NOMO-1 treated with DMSO at 0.1 percent for 48 hours (cell line): ENCODE measurements around the gene GRIN2B.

ENCODE experiments used
- DNase-seq: peaks from one replicate; lab custom pipeline; 2025; ENCODE audit not compliant: unreplicated experiment; lab: John Stamatoyannopoulos, UW

Gene GRIN2B

DNA sequence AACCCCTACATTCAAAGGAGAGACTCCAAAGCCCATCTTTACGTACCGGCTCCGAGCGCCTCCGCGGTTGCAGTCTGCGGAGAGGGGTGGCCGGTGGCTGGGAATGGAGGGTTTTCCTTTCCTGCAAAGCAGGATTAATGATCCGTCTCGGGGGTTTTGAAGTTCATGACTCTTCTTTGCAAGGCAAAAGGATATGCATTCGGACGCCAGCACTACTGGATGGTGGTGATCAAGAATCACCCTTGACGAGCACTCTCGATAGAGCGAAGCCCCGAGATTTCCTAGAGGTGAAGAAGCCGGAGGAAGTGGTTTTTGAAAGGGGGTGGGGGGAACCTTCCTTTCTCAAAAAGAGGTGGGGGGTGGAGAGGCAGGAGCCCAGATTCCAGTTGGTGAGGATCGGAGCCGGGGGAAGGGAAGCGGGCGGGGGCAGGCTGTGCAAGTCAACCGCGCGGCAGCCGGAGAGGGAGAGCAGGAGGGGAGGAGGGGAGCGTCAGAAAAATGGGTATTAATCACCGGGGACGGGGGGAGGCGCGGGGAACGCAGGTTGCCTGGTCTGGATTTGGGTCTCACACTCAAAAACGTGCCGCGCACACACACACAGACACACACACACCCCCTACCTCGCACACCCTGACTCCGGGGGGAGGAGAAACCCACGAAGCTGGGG, at the start of gene GRIN2B:
Gene GRIN2B (minus strand): TSS at position 307 of the 667 bp plus-strand sequence. CDS start 115,394 bp downstream, outside the sequence.
- no peak for DNase-seq

DNA sequence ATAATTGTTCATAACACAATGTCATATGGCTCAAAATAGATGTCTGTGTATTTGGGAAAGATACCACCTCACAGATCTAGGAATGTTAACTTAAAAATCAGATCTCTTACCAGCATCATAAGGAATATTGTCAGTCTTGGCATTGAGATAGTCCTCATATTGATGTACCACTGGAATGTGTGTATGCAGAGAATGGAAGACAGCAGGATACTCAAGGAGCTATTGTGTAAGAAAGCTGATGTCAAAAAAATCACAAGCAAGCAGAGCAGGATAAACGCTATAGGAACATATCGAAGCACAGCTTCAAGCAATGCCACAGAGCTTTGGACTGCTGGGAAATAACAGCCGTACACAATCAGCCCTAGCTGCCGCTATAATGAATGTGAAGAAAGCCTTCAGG, 45.1 kb upstream of the GRIN2B start:
- no peak for DNase-seq

DNA sequence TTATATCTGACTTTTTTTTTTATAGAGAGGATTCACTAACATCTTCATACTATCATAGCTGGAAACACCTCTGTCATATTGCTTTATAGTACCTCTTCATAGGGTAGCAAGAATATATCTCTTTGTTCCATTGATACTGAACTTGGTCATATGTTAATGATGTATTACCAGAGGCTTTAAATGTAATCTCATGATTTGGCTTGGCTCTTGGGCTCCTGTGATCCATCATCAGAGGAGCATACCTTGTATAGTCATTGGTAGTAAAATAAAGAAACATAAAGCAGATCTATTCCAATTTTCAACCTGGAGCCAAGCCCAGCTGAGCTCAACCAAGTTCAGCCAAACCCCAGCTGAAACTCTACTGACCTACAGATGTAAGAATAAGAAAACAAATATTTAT, 43.2 kb upstream of the GRIN2B start:
- DNase-seq: no peak

DNA sequence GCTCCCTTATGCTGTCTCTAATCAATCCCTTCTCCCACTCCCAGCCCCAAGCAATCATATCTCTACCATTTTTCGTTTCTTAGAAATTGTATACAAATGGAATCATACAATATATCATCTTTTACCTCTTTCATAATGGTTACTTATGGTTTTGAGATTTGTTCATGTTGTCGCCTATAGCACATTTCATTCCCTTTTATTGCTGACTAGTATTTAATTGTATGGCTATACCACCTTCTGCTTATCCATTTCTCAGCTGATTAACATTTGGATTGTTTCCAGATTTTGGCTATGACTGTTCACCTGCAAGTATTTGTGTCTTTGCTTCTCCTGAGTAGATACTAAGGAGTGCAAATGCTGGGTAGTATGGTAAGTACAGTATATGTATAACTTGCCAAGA, 36.7 kb upstream of the GRIN2B start:
- no peak for DNase-seq

DNA sequence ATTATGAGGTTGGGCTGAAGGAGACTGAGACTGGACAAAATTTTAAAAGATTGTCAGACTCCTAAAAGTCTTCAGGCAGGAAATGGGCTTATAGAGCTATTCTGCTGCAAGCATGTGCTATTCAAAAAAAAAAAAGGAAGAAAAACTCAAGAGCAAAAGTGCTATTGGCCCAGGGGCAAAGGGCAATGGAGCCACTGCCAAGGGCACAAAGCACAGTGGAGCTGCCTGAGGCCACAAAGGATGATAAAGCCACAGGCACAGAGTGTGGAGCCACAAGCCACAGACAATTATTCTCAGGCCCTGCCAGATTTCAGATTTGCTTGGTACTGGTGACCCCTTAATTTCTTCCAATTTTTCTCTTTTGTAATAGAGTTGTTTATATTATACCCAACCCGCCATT, 29.6 kb upstream of the GRIN2B start:
- no peak for DNase-seq

DNA sequence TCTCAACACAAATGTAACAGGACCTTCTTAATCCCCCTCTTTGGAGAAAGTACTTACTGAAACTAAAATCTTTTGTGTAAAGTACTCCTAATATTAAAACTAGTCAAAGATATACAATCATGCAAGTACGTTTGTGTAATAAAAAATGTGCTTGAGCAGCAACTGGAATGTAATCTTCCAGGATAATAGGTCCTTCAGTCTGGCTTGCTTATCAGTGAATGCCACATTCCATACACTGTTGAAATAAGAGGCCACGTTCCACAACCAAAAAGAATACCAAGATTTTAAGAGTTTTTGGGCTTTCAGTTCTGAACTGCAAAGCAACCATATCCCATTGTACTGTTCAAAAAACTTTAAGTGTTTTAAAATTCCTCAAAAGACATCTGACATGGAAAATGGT, 26.2 kb upstream of the GRIN2B start:
- DNase-seq: no peak

DNA sequence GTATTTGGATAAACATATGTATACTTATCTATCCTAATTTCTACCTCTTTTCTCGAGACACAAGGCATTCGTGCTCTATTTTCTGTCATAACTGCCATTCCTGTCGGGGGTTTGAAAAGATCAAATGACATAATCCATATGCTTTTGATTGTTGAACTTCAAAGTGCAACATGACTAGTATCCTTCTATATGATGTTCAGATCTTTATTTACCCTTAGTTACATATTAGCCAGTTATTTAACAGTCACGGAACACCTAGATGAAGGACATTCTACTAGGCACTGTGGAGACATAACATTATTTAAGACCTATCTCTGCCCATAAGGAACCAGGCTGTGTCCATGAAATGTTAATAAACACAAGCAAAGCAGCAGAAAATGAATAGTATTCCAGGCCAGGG, 11.2 kb upstream of the GRIN2B start:
- DNase-seq: no peak

DNA sequence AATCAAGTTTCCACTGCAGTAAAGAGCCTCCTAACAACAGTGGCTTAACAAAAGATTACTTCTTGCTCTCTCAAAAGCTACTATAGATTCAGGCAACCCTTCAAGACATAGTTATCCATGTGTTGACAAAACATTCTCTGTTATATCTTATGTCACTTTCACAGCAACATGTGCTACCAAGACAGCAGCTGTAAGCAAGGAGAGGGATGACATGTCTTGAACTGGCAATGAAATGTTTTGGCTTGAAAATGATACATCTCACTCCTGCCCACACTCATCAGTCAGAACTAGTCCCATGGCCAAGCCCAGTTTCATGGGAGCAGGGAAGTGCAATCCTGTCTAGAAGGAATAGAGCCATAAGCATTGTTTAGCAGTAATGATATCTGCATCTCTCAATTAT, 10.7 kb upstream of the GRIN2B start:
- no peak for DNase-seq

DNA sequence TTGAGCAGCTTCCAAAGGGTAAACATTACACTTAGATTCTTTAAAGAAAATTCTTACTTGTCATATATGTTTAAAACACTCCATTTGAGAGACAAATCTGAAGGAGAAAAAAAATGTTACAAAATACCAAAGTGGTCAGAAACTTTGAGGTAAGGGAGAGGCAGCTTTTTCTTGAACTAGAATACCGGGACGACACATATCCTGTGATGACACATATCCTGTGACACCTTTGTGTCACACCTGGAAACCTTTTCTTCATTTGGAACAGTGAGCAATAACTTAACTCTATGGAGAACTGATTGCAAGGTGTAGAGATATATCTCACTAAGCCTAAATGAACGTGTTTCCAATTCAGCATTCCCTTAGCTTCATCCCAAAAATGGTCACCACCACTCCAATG, 4.6 kb upstream of the GRIN2B start:
- no peak for DNase-seq

DNA sequence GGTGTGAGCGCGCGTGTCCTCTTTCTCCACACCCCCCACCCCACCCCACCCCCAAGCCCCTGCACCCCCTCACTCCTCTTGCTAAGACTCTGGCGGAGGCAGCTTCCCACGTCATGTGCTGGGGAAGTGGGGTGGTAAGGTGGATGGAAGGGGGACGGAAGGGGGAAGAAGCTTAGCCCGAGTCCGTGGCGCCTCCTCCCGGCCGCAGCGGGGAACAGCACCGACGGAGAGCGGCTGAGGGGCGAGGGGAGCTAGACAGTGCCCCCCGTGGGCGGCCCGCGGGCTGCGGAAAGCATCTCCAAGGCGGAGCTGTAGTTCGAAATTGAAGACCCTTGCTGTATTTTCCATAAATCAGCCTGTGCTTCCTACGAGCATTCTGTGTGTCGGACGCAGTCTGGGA, 588 bp upstream of the GRIN2B start:
- no peak for DNase-seq

DNA sequence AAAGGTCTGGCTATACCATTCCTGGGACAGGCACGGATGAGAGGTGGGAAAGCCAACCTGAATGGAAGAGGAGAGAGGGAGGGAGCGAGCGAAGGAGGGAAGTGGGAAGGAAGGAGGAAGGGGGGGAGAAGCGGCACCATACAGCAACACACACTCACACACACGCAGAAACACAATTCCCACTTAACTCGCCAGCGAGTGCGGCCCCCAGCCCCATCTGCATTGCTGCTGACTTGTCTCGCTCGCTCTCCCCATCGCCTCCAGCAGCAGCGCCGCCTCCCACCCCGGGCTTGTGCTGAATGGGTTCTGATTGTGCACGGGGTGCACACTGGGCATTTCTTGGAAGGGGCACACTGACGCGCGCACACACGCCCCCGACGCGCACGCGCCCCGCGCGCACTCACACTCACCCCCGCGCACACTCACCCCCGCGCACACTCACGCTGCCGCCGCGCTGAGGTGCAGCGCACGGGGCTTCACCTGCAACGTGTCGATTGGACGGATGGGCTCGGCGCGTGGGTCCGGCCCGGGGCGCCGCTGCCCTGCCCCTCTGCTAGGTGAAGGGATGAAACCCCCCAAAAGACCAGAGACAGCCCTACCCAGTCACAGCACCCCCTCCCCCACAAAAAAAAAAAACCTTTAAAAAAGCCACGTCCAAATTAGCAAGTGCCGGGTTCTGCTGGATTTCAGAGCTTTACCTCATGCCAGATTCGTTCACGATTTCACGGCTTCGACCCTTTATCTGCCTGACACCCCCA, 685 bp downstream of the GRIN2B start:
- no peak for DNase-seq

DNA sequence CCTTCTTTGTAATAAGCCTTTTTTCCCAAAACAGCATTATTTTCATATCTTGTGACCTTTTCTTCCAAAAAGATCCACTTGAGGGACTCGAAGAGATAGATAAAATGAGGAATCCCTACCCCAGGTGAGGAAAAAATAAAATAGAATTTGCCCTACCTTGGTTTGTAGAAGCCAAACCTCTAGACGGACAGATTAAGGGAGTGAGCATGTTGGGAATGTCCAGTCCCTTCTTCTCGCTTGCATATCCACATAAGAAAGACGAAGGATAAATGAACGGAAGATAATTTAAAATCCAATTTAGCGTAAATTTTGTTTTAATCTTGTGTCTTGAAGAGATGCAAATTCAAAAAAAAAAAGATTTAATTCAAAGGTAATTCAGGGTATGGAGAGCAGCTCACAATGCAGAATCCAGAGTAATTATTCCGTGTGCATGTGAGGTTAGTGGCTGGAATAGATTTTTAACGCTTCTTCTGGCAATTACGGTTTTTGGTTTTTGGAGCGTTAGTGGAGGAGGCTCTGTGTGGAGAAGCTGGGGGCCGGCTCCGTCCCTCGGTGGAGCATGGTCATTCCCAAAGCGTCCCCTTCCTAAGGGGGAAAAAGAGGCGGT, 1.5 kb downstream of the GRIN2B start:
- DNase-seq: no peak

DNA sequence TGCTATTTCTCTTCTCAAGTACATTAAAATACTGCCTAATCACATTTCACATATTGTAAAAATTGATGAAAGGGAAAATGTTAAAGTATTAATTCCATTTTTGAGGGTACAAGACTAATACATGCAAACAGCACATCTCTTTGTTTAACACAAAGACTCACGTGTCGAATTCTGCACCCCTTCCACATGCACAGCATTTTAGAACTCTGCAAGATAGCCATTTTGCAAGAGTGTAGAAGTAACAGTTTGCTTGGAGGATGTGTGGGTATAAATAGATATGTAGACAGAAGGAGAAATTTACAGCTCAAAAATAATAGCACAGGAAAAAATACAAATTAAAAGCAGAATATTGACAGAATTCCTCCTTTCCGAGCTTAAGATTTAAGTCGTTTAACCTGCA, 2.5 kb downstream of the GRIN2B start:
- DNase-seq: no peak

DNA sequence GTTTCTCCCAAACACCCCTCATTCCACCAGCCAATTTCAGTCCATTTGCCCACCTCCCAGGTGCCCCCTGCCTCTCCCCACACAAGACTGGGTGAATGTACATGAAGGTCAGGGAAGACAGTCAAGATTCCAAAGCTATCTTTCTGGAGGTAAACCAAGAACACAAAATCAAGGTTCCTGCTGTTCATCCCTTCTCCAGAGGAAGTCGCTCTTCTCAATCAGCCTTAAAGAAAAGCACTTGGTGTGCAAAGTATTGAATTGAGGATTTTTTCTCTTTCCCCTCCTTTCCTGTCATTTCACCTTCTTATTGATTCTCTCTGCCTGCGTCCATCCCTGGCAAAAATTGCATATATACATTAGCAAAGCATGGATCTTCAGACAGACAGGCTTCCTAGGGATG, 4.5 kb downstream of the GRIN2B start:
- DNase-seq: no peak

DNA sequence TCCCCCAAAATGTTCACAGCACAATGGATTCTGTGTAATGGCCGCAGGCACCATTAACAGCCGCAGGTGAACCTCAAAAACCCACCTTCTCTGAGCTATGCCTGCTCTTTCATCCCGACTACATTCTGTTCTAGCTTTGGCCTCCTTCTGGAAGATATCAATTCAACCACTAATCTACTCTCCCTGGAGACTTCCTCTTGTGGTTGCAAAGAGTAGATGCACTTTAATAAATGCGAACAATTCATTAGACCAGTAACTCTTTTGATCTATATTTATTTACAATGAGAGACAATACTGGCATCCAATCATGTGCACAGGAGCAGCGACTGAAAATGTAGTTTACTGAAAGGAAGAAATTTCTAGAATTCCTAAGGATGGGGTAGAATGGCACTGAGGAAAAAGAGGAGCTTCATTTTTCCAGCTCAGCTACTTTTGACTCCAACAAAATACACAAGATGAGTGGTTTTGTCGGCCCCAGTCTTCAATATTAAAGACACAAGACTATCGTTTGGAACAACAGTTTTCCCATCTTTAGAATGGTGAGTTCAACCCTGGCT, 5.3 kb downstream of the GRIN2B start:
- no peak for DNase-seq

DNA sequence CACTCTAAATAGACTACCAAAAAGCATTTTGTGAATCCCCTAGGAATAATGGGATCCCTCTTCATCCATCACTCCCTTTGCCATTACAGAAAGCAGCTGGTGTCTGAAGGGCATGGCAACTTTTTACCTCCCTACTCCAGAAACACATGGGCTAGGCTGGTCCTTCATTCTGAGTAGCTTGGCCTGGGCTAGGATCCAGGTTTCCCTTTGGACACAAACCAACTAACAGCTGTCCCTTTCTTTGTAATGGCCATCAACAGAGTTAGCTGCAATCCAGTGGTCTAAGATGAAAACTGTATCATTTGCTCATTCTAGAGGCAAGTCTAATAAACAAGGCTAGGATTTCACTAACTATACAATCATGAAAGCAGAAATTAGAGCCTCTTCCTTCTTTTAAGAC, 7.4 kb downstream of the GRIN2B start:
- no peak for DNase-seq

DNA sequence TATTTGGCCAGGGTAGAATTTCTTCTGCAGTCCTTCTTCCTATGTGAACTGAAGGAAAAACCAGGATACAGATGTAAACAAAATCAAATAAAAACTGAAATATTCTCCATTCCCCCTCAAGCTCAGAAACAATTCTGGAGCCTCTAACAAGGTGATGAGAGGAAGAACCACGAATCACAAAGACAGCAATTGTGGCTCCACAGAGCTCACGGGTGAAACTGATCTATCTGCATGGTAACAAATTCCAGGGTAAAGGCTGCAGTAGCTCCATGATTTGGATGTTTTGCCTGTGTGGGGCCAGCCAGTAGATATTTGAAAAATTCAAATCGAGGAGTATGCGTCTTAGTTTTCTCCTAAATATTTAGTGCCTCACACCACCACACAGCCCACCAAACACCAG, 10.6 kb downstream of the GRIN2B start:
- no peak for DNase-seq

DNA sequence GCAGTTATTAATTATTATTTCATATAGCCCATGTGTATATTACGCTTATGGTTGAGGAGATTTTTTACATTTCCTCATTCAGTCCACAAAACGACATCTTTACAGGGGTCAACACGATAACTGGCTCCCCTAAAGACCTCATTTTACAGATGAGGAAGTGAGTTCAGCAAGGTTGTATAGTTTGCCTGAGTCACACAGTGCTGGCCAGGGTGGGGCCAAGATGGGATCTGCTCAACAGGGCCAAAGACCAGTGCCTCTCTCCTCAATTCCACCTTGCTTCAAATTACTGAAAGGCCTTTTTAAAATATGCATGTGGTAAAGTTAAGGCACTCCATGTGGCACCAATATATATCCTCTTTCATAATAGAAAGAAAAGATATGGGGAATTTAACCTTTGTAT, 13.1 kb downstream of the GRIN2B start:
- no peak for DNase-seq

DNA sequence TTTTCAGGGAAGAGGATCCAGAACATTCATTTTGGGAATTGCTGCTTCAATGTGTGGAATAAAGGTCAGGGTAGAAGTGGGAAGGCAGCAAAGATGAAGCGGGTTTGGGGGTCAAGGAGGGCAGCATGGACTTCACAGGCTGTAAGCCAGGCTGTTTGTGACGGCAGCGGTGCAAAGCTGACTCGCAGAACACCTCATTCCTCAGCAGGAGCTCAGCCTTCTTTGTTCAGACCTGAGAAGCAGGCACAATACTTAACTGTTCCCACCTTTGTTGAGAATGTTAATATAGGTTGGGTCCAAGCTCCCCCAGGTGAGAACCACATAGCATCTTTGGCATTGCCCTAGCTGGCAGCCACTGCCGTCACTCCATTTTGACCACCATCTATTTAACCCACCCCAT, 16.7 kb downstream of the GRIN2B start:
- no peak for DNase-seq

DNA sequence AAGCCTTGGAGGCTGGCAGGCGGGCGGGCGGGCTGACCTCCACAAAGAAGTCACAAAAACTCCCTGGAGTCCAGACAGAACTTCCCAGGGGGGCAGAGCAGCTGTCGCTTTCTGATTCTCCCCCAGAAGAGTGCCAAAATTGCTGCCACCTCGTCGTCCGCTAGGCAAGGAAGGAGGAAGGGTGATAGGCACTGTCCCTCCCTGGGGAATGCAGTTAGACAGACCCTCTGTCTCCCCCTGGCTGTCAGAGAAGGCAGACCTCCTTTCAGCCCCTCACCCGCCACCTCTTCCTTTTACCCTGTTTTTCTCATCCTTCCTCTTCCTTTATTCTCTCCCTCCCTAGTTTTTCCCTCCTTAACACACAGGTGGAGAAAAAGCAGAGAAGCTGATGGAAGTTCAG, 18.7 kb downstream of the GRIN2B start:
- no peak for DNase-seq

DNA sequence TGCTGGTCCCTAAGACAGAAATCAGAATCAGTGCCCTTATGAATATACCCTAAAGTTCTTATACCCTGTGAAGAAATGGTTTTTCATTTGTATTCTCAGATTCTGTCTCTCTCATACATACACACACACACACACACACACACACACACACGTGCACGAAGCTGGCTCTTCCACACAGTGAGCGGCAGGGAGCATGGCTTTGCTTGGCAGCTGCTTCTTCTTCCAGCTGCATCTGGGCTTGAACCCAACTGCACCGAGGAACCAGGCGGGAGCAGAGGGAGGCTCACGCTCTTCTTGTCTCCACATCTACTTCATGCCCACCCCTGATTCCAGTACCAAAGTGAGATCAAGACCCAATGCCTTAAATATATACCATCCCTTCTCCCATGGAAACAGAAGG, 19.4 kb downstream of the GRIN2B start:
- DNase-seq: no peak

DNA sequence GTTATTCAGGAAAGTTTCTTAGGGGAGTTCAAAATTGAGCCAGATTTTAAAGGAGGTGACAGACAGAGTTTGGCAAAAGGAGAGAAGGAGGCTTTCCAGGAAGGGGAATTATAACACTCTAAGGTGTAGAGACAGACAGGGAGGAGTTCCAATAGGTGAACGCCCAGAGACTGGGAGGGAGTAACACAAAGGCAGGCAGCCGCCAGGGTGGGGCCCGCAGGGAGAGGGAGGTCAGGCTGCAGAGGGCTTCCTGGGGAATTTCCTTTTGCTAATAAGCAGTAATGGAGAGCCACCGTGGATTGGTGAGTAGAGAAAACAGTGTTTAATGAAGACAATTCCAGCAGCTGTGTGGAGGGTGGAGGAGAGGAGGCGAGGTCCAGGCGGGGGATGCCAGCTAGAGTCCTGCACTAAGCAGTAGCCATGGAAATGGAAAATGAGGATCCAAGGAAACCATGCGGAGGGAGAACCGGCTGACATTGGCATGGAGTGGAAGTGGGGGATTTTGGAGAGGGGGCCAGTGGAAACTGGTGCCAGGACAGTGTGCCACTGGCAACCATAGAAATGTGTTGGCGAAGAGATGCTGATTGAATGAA, 22.2 kb downstream of the GRIN2B start:
- no peak for DNase-seq
